NCI-H345 (cell line): ENCODE results near the gene SETD1A.
"Not testable (repeated sequence)": the region's sequence is repeated elsewhere in the genome, so short reads cannot be mapped to it uniquely, and the experiment has no call there.

ENCODE experiments used
- DNase-seq: peaks from one replicate; lab custom pipeline; 2025; lab: John Stamatoyannopoulos, UW

The SETD1A gene

GRCh38 chr16:30998852-30999761 lies 41.6 kb downstream of the SETD1A start:
- no peak for DNase-seq

- DNase-seq: no peak
These were observed 43.3 kb downstream of the SETD1A start for GRCh38 chr16:31000671-31001382.

- no peak for DNase-seq
These were observed 44.1 kb downstream of the SETD1A start for GRCh38 chr16:31001507-31002249.

- DNase-seq: no peak
These were observed 44.7 kb downstream of the SETD1A start for GRCh38 chr16:31002250-31002700.

- DNase-seq: no peak
These were observed 45.3 kb downstream of the SETD1A start for GRCh38 chr16:31002862-31003341.

GRCh38 chr16:31003744-31004143 lies 46.2 kb downstream of the SETD1A start:
- DNase-seq: no peak

- no peak for DNase-seq
These were observed 47.1 kb downstream of the SETD1A start for GRCh38 chr16:31004658-31005057.

GRCh38 chr16:31005350-31006085 lies 48.0 kb downstream of the SETD1A start:
- no peak for DNase-seq

GRCh38 chr16:31006086-31006385 lies 48.5 kb downstream of the SETD1A start:
- DNase-seq: no peak

GRCh38 chr16:31006589-31006988 lies 49.0 kb downstream of the SETD1A start:
- no peak for DNase-seq

- no peak for DNase-seq
These were observed 50.1 kb downstream of the SETD1A start for GRCh38 chr16:31007684-31008083.

- DNase-seq: no peak
These were observed 50.6 kb downstream of the SETD1A start for GRCh38 chr16:31008149-31008548.

GRCh38 chr16:31008551-31008950 lies 51.0 kb downstream of the SETD1A start:
- no peak for DNase-seq

GRCh38 chr16:31009120-31009519 lies 51.6 kb downstream of the SETD1A start:
- DNase-seq: no peak

GRCh38 chr16:31009894-31010584 lies 52.5 kb downstream of the SETD1A start:
- no peak for DNase-seq

GRCh38 chr16:31010585-31011325 lies 53.2 kb downstream of the SETD1A start, which contains the start of gene STX1B:
Gene STX1B, minus strand, starts transcription at chr16:31010638. Its CDS starts 242 bp downstream, at chr16:31010396.
- DNase-seq: peak; percentile 64

GRCh38 chr16:31011815-31012214 lies 54.3 kb downstream of the SETD1A start:
- not testable (repeated sequence) for DNase-seq

- DNase-seq: not testable (repeated sequence)
These were observed 55.7 kb downstream of the SETD1A start for GRCh38 chr16:31013292-31013691.

- no peak for DNase-seq
These were observed 58.5 kb downstream of the SETD1A start for GRCh38 chr16:31016018-31016417.

- DNase-seq: not testable (repeated sequence)
These were observed 60.2 kb downstream of the SETD1A start for GRCh38 chr16:31017756-31018155.
